Liver (tissue), 9 donors: ENCODE results near the gene CHD9NB. TPM values are rescaled to one million over a fixed set of nuclear protein-coding genes. Genes with fewer than 3 reads are reported as not detected.

Experiments
- DNase-seq: peaks from one replicate; pipeline ENCODE4 v3.0.0-alpha.2; 2017; ENCODE audit warnings: low spot score
- H3K27ac ChIP-seq, 2 donors: one replicate each; pipeline ENCODE4 v1.7.0; 2013; ENCODE audit warnings: inconsistent platforms in 2 of 2, low read length in 2 of 2, control low read depth in 1 of 2, low read depth in 1 of 2, mild to moderate bottlenecking in 1 of 2
- H3K27me3 ChIP-seq, 4 donors: one replicate each; pipeline versions ENCODE4 v1.6.1 to v1.7.0; 2013; ENCODE audit warnings: low read length in 3 of 4, inconsistent platforms in 1 of 4, mild to moderate bottlenecking in 1 of 4, moderate library complexity in 1 of 4; ENCODE audit not compliant: control insufficient read depth in 4 of 4, insufficient read depth in 4 of 4
- H3K36me3 ChIP-seq, 4 donors: one replicate each; pipeline versions ENCODE4 v1.6.1 to v1.7.0; 2013; ENCODE audit warnings: low read length in 3 of 4, mild to moderate bottlenecking in 3 of 4, low read depth in 1 of 4, moderate library complexity in 1 of 4; ENCODE audit not compliant: control insufficient read depth in 4 of 4, insufficient read depth in 3 of 4
- H3K4me1 ChIP-seq, 4 donors: one replicate each; pipeline versions ENCODE4 v1.6.1 to v1.7.0; 2013; ENCODE audit warnings: low read length in 3 of 4, mild to moderate bottlenecking in 3 of 4, moderate library complexity in 1 of 4; ENCODE audit not compliant: control insufficient read depth in 4 of 4, insufficient read depth in 4 of 4
- H3K4me3 ChIP-seq, 3 donors: one replicate each; pipeline versions ENCODE4 v1.6.1 to v1.7.0; 2013; ENCODE audit warnings: low read length in 3 of 3, control low read depth in 1 of 3, low read depth in 1 of 3, mild to moderate bottlenecking in 1 of 3
- H3K9ac ChIP-seq, 2 donors: one replicate each; pipeline ENCODE4 v1.7.0; 2013; ENCODE audit warnings: low read length in 2 of 2, mild to moderate bottlenecking in 2 of 2, moderate library complexity in 2 of 2, control low read depth in 1 of 2, low read depth in 1 of 2
- H3K9me3 ChIP-seq, 4 donors: one replicate each; pipeline versions ENCODE4 v1.6.1 to v1.7.0; 2013; ENCODE audit warnings: low read length in 3 of 4; ENCODE audit not compliant: control insufficient read depth in 4 of 4
- ATF3 ChIP-seq: IDR thresholded peaks from 2 replicates; pipeline ENCODE4 v1.6.1; 2016; ENCODE audit warnings: antibody characterized with exemption
- EGR1 ChIP-seq, 2 donors: IDR thresholded peaks; 2 replicates each; pipeline ENCODE4 v1.6.1; 2016 to 2018; ENCODE audit warnings: antibody characterized with exemption in 2 of 2, low read depth in 2 of 2
- FOXA1 ChIP-seq: IDR thresholded peaks from 2 replicates; pipeline ENCODE4 v1.6.1; 2016; ENCODE audit warnings: antibody characterized with exemption
- FOXA2 ChIP-seq: IDR thresholded peaks from 2 replicates; pipeline ENCODE4 v1.6.1; 2016; ENCODE audit warnings: antibody characterized with exemption
- GABPA ChIP-seq, 2 donors: IDR thresholded peaks in 1 of 2; conservative IDR thresholded peaks in 1 of 2; 2 replicates each; pipeline ENCODE4 v1.6.1; 2016; ENCODE audit warnings: antibody characterized with exemption in 2 of 2, mild to moderate bottlenecking in 1 of 2, moderate library complexity in 1 of 2
- HNF4A ChIP-seq, 2 donors: conservative IDR thresholded peaks; 2 replicates each; pipeline ENCODE4 v1.6.1; 2016; ENCODE audit warnings: antibody characterized with exemption in 2 of 2, mild to moderate bottlenecking in 2 of 2
- HNF4G ChIP-seq: IDR thresholded peaks from 2 replicates; pipeline ENCODE4 v1.6.1; 2016; ENCODE audit warnings: antibody characterized with exemption
- JUND ChIP-seq, 2 donors: IDR thresholded peaks; 2 replicates each; pipeline ENCODE4 v1.6.1; 2016; ENCODE audit warnings: antibody characterized with exemption in 2 of 2
- NR2F2 ChIP-seq: IDR thresholded peaks from 2 replicates; pipeline ENCODE4 v1.6.1; 2016; ENCODE audit warnings: antibody characterized with exemption
- RAD21 ChIP-seq, 2 donors: IDR thresholded peaks; 2 replicates each; pipeline ENCODE4 v1.6.1; 2016; ENCODE audit warnings: antibody characterized with exemption in 2 of 2, mild to moderate bottlenecking in 2 of 2
- RXRA ChIP-seq, 2 donors: IDR thresholded peaks; 2 replicates each; pipeline ENCODE4 v1.6.1; 2017 to 2018; ENCODE audit warnings: antibody characterized with exemption in 2 of 2, mild to moderate bottlenecking in 1 of 2
- SP1 ChIP-seq: IDR thresholded peaks from 2 replicates; pipeline ENCODE4 v1.6.1; 2018; ENCODE audit warnings: antibody characterized with exemption, mild to moderate bottlenecking
- TAF1 ChIP-seq: conservative IDR thresholded peaks from 2 replicates; pipeline ENCODE4 v1.6.1; 2016; ENCODE audit warnings: antibody characterized with exemption, mild to moderate bottlenecking
- YY1 ChIP-seq: IDR thresholded peaks from 2 replicates; pipeline ENCODE4 v1.6.1; 2016; ENCODE audit warnings: antibody characterized with exemption, mild to moderate bottlenecking
- WGBS: extraction: QIAGEN DNeasy Blood & Tissue Kit; methylation state at CpG from one replicate; pipeline ENCODE4 v1.1.7; 2013; 5-methylcytosine and 5-hydroxymethylcytosine counted together
- polyA plus RNA-seq, 2 donors: library from polyadenylated mRNA; stranded (reverse) in 1 of 2; unstranded in 1 of 2; fragments of 200-250 nt in 1 of 2; fragments of >200 nt in 1 of 2; fragmentation: Nextera tagmentation in 1 of 2; extraction: Ambion mirVana in 1 of 2; gene quantifications; one replicate each; pipeline versions ENCODE4 v1.2.1 to v1.2.3, GENCODE V29; 2013 to 2015
- total RNA-seq, 2 donors: library from RNA; depleted of rRNA; stranded (reverse); fragments of >200 nt; gene quantifications; one replicate each; pipeline ENCODE4 v1.2.3, GENCODE V29; 2014
- TF ChIP-seq, protein P1 (sequence below): fragments of 150-350 bp; IDR thresholded peaks from 2 replicates; pipeline ENCODE4 v1.5.1; 2017; ENCODE audit warnings: improper control_type of control experiment, low read depth, low read length; ENCODE audit not compliant: missing input control
- TF ChIP-seq, protein P2 (sequence below): IDR thresholded peaks from 2 replicates; pipeline ENCODE4 v1.6.1; 2016; ENCODE audit warnings: antibody characterized with exemption
- TF ChIP-seq, protein P3 (sequence below): IDR thresholded peaks from 2 replicates; pipeline ENCODE4 v1.6.1; 2016; ENCODE audit warnings: antibody characterized with exemption, mild to moderate bottlenecking
- TF ChIP-seq, protein P4 (sequence below): IDR thresholded peaks from 2 replicates; pipeline ENCODE4 v1.6.1; 2016; ENCODE audit warnings: antibody characterized with exemption
- donor health status: healthy.
- donor health status: healthy.
- donor health status: healthy.
- donor health status: healthy.
- donor health status: healthy.

CHD9NB gene
- total and polyA plus RNA-seq, 4 donors, result 0.05 to 0.42 (median 0.18) TPM; not detected in 1

DNA sequence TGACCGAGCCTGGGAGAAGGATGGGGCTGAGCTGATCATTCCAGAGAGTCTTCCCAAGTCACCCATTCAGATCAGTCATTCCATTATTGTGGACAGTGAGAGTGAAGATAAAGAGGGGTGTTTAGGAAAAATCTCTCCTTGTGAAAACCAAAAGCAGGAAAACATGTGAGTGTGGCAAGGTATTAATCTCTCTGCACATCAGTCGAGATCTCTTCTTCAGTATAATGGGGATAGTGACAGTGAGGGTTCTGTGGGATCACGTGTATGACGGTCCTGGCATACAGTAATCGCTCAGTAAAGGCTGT, 37.5 kb upstream of the CHD9NB start:
- peaks cover 21 to 52% (median 43%) of the 10 kb centered on the region in 4 donors for H3K4me1 ChIP-seq
- TF ChIP-seq RXRA (IDR thresholded peaks at IDR 0.05) (no peak), RAD21 (IDR thresholded peaks at IDR 0.05) (no peak), HNF4A (conservative IDR thresholded peaks at IDR 0.05) (no peak), TAF1 (no peak), FOXA2 (no peak)
- TF ChIP-seq, protein P1, sequence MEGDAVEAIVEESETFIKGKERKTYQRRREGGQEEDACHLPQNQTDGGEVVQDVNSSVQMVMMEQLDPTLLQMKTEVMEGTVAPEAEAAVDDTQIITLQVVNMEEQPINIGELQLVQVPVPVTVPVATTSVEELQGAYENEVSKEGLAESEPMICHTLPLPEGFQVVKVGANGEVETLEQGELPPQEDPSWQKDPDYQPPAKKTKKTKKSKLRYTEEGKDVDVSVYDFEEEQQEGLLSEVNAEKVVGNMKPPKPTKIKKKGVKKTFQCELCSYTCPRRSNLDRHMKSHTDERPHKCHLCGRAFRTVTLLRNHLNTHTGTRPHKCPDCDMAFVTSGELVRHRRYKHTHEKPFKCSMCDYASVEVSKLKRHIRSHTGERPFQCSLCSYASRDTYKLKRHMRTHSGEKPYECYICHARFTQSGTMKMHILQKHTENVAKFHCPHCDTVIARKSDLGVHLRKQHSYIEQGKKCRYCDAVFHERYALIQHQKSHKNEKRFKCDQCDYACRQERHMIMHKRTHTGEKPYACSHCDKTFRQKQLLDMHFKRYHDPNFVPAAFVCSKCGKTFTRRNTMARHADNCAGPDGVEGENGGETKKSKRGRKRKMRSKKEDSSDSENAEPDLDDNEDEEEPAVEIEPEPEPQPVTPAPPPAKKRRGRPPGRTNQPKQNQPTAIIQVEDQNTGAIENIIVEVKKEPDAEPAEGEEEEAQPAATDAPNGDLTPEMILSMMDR, result no peak
- TF ChIP-seq, protein P2, sequence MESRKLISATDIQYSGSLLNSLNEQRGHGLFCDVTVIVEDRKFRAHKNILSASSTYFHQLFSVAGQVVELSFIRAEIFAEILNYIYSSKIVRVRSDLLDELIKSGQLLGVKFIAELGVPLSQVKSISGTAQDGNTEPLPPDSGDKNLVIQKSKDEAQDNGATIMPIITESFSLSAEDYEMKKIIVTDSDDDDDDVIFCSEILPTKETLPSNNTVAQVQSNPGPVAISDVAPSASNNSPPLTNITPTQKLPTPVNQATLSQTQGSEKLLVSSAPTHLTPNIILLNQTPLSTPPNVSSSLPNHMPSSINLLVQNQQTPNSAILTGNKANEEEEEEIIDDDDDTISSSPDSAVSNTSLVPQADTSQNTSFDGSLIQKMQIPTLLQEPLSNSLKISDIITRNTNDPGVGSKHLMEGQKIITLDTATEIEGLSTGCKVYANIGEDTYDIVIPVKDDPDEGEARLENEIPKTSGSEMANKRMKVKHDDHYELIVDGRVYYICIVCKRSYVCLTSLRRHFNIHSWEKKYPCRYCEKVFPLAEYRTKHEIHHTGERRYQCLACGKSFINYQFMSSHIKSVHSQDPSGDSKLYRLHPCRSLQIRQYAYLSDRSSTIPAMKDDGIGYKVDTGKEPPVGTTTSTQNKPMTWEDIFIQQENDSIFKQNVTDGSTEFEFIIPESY, result no peak
- DNase-seq, result no peak
- H3K27ac ChIP-seq, result peak overlapping the region; percentile 81 to 87
- WGBS, result 35% methylated on average over 5 of the region's 5 CpGs
- H3K27me3 ChIP-seq, result no peaks in the 10 kb centered on the region
- H3K9ac ChIP-seq, result no peak overlapping the region
- H3K9me3 ChIP-seq, result no peaks in the 10 kb centered on the region
- H3K36me3 ChIP-seq, result no peaks in the 10 kb centered on the region
- no peak overlapping the region for H3K4me3 ChIP-seq

DNA sequence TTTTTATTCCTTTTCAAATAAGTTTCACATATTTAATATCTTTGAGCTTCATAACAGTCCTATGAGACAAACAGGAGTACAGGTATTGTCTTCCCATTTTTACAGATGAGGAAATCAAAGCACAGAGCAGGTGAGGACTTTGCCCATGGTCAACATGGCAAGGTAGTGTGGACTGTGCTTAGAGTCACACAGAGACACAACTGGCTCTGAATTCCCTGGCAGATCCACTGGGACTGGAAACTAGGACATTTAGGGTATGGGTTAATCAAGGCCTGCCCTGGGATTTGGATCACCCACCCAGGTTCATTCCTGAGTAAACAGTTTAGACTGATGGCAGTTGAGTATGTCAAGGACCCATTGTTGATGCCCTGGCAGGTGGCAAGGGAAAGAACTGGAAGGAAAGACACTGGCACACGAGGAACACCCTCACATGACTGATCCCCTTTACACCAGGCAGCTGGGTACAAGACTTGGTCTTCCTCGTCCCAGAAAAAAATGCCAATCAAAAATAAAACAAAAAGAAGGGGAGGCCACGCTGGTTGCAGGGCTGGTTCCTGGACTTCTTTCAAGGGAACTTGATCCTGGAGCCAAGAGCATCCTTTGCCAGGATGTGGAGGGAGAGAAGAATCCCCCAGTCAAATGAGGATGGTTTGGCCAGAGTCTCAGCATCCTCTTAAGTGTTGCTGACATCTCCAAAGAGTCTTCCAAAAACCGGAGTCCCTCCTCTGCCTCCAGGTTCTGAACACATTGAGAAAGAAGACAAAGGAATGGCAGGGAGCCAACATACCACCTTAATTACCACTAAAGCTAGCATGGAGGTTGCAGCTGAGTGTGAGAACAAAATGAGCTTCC, 37.0 kb upstream of the CHD9NB start:
- Histone ChIP-seq H3K27me3 (no peaks in the 10 kb centered on the region), H3K4me1 (peaks cover 23 to 58% (median 45%) of the 10 kb centered on the region in 4 donors), H3K27ac (peak overlapping the region; percentile 81 to 87), H3K9ac (no peak overlapping the region), H3K4me3 (no peak overlapping the region), H3K36me3 (no peaks in the 10 kb centered on the region), H3K9me3 (no peaks in the 10 kb centered on the region)
- DNase-seq, result no peak
- TF ChIP-seq HNF4A (conservative IDR thresholded peaks at IDR 0.05) (peak; percentile 98 to 99), JUND (IDR thresholded peaks at IDR 0.05) (peak; percentile 76 to 83), NR2F2 (no peak), RAD21 (IDR thresholded peaks at IDR 0.05) (peak; percentile 42 to 56), ATF3 (peak; percentile 20), SP1 (peak; percentile 97), GABPA (IDR thresholded peaks at IDR 0.05 in 1 of 2, conservative IDR thresholded peaks at IDR 0.05 in 1 of 2) (peak in 1 of 2 donors; percentile 54), EGR1 (IDR thresholded peaks at IDR 0.05; ENCODE audit: low read depth in 2 of 2) (peak in 1 of 2 donors; percentile 54), FOXA2 (peak; percentile 92), FOXA1 (peak; percentile 88), HNF4G (peak; percentile 93), YY1 (peak; percentile 78), RXRA (IDR thresholded peaks at IDR 0.05) (peak; percentile 94 to 96), TAF1 (no peak)
- TF ChIP-seq, protein P1, result no peak
- TF ChIP-seq, protein P3, sequence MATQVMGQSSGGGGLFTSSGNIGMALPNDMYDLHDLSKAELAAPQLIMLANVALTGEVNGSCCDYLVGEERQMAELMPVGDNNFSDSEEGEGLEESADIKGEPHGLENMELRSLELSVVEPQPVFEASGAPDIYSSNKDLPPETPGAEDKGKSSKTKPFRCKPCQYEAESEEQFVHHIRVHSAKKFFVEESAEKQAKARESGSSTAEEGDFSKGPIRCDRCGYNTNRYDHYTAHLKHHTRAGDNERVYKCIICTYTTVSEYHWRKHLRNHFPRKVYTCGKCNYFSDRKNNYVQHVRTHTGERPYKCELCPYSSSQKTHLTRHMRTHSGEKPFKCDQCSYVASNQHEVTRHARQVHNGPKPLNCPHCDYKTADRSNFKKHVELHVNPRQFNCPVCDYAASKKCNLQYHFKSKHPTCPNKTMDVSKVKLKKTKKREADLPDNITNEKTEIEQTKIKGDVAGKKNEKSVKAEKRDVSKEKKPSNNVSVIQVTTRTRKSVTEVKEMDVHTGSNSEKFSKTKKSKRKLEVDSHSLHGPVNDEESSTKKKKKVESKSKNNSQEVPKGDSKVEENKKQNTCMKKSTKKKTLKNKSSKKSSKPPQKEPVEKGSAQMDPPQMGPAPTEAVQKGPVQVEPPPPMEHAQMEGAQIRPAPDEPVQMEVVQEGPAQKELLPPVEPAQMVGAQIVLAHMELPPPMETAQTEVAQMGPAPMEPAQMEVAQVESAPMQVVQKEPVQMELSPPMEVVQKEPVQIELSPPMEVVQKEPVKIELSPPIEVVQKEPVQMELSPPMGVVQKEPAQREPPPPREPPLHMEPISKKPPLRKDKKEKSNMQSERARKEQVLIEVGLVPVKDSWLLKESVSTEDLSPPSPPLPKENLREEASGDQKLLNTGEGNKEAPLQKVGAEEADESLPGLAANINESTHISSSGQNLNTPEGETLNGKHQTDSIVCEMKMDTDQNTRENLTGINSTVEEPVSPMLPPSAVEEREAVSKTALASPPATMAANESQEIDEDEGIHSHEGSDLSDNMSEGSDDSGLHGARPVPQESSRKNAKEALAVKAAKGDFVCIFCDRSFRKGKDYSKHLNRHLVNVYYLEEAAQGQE, result peak; percentile 60
- TF ChIP-seq, protein P4, sequence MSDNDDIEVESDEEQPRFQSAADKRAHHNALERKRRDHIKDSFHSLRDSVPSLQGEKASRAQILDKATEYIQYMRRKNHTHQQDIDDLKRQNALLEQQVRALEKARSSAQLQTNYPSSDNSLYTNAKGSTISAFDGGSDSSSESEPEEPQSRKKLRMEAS, result peak; percentile 94
- TF ChIP-seq, protein P2, result peak; percentile 90
- whole genome bisulfite sequencing, result 30% methylated on average over 4 of the region's 4 CpGs
